GM10266 (cell line): Measurements from ENCODE around the gene TYRO3.

Source experiments
- DNase-seq: peaks from one replicate; pipeline ENCODE4 v3.0.0; 2012; ENCODE audit errors: extremely low spot score
- TF ChIP-seq, protein P1 (sequence below): IDR thresholded peaks from 2 replicates; pipeline ENCODE4 v1.5.1; 2012; ENCODE audit warnings: mild to moderate bottlenecking, low read depth; ENCODE audit not compliant: control insufficient read depth, insufficient read depth; ENCODE audit errors: missing control alignments

Gene TYRO3

GRCh38 chr15:41558400-41559238, at the start of gene TYRO3:
Gene TYRO3, plus strand, starts transcription at chr15:41559212. Its CDS starts 46 bp downstream, at chr15:41559258.
- TF ChIP-seq, protein P1, sequence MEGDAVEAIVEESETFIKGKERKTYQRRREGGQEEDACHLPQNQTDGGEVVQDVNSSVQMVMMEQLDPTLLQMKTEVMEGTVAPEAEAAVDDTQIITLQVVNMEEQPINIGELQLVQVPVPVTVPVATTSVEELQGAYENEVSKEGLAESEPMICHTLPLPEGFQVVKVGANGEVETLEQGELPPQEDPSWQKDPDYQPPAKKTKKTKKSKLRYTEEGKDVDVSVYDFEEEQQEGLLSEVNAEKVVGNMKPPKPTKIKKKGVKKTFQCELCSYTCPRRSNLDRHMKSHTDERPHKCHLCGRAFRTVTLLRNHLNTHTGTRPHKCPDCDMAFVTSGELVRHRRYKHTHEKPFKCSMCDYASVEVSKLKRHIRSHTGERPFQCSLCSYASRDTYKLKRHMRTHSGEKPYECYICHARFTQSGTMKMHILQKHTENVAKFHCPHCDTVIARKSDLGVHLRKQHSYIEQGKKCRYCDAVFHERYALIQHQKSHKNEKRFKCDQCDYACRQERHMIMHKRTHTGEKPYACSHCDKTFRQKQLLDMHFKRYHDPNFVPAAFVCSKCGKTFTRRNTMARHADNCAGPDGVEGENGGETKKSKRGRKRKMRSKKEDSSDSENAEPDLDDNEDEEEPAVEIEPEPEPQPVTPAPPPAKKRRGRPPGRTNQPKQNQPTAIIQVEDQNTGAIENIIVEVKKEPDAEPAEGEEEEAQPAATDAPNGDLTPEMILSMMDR = peak; percentile 33
- DNase-seq = peak; percentile 90

- peak; percentile 27 for DNase-seq
- TF ChIP-seq, protein P1 = no peak
Observed at GRCh38 chr15:41510728-41511127, 48.3 kb upstream of the TYRO3 start.

GRCh38 chr15:41511331-41511898, 47.6 kb upstream of the TYRO3 start:
- DNase-seq = peak; percentile 48
- TF ChIP-seq, protein P1 = no peak

DNA sequence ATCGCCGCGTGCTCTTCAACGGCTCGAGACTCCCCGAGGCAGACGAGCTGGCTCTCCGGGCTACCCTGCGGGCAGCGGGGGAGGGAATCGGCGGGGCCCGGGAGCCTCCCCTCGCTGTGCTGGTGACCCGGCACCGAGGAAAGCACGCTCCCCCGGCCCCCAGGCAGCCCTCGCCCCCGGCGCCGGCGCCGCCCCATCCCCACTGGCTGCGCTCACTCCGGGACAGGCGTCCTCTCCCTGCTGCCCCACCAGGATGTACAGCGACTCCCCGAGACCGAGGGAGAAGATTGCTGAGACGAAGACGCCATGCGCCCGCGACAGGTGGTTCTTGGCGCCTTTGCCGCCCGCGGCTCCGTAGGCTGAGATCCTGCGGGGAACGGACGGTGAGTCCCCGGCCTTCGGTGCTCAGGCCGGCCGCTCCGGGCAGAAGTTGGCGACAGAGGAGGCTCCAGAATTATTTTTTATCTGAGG, 47.1 kb upstream of the TYRO3 start:
- DNase-seq = peak; percentile 72

GRCh38 chr15:41512512-41512939, 46.5 kb upstream of the TYRO3 start:
- TF ChIP-seq, protein P1 = no peak
- DNase-seq = peak; percentile 15

More for the DNA sequence above, 47.1 kb upstream of the TYRO3 start:
- TF ChIP-seq, protein P1 = peak; percentile 18

DNA sequence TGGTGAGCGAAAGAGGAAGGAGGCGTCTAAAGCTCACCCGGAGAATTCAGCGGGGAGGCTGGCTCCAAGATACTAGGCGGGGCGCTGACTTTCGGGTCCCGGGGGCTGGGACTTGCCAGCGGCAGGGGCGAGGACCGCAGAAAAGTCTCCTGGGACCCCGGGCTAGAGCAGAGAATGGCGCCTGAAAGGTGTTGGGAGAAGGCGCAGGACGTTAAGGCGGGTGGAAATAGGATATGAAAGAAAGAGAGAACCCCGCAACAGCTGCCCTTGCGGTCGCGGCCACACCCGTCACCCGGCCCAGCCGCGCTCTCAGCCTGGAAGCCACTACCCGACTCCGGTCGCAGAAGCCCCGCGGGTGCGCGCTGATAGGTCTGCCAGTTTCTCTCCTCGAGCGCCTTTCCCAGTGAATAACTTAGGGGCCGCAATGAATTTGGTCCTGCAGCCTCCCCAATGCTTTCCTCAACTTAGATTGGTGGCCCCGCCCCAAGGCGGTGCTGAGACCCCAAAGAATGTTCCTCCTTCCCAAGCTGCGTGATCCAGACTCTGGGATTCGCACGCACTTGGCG, 46.0 kb upstream of the TYRO3 start:
- peak; percentile 63 for DNase-seq
- TF ChIP-seq, protein P1 = no peak
